KMS-11 (cell line): Measurements from ENCODE around the gene GRHPR.

Experiments
- H2AFZ ChIP-seq: fragments of 200-600 bp; sonication (generic); 2 replicates; pipeline ENCODE4 v1.6.1; 2016; ENCODE audit warnings: antibody characterized with exemption, mixed run types, low read depth
- H3K27ac ChIP-seq: fragments of 200-600 bp; sonication (generic); 2 replicates; pipeline ENCODE4 v1.6.1; 2016; ENCODE audit warnings: mild to moderate bottlenecking, mixed run types
- H3K27me3 ChIP-seq: fragments of 200-600 bp; sonication (generic); 2 replicates; pipeline ENCODE4 v1.6.1; 2017; ENCODE audit warnings: mild to moderate bottlenecking, low read depth, mixed run types, moderate library complexity; ENCODE audit not compliant: insufficient read depth
- H3K36me3 ChIP-seq: fragments of 200-600 bp; sonication (generic); 2 replicates; pipeline ENCODE4 v1.6.1; 2017; ENCODE audit warnings: mild to moderate bottlenecking, mixed run types; ENCODE audit not compliant: insufficient read depth
- H3K4me1 ChIP-seq: fragments of 200-600 bp; sonication (generic); 2 replicates; pipeline ENCODE4 v1.6.1; 2016; ENCODE audit warnings: mild to moderate bottlenecking, low read depth, mixed run types; ENCODE audit not compliant: poor library complexity, severe bottlenecking
- H3K4me2 ChIP-seq: fragments of 200-600 bp; sonication (generic); 2 replicates; pipeline ENCODE4 v1.7.0; 2016; ENCODE audit warnings: mild to moderate bottlenecking, mixed run types
- H3K4me3 ChIP-seq: fragments of 200-600 bp; sonication (generic); IDR thresholded peaks from 2 replicates; pipeline ENCODE4 v1.6.1; 2017; ENCODE audit warnings: low read depth, low read length, mixed read lengths; ENCODE audit not compliant: insufficient read depth
- H3K79me2 ChIP-seq: fragments of 200-600 bp; sonication (generic); 2 replicates; pipeline ENCODE4 v1.6.1; 2016; ENCODE audit warnings: low read depth, mixed run types; ENCODE audit not compliant: insufficient read depth
- H3K9ac ChIP-seq: fragments of 200-600 bp; sonication (generic); 2 replicates; pipeline ENCODE4 v1.6.1; 2016; ENCODE audit warnings: mild to moderate bottlenecking, mixed run types
- H4K20me1 ChIP-seq: fragments of 200-600 bp; sonication (generic); 2 replicates; pipeline ENCODE4 v1.6.1; 2016; ENCODE audit warnings: mild to moderate bottlenecking, mixed run types; ENCODE audit not compliant: insufficient read depth
- TF ChIP-seq, protein P1 (sequence below): fragments of 200-600 bp; sonication (generic); conservative IDR thresholded peaks from 2 replicates; pipeline ENCODE4 v1.6.1; 2017; ENCODE audit warnings: low read depth, mild to moderate bottlenecking, antibody characterized with exemption, low read length, moderate library complexity, mixed read lengths

GRHPR gene

DNA sequence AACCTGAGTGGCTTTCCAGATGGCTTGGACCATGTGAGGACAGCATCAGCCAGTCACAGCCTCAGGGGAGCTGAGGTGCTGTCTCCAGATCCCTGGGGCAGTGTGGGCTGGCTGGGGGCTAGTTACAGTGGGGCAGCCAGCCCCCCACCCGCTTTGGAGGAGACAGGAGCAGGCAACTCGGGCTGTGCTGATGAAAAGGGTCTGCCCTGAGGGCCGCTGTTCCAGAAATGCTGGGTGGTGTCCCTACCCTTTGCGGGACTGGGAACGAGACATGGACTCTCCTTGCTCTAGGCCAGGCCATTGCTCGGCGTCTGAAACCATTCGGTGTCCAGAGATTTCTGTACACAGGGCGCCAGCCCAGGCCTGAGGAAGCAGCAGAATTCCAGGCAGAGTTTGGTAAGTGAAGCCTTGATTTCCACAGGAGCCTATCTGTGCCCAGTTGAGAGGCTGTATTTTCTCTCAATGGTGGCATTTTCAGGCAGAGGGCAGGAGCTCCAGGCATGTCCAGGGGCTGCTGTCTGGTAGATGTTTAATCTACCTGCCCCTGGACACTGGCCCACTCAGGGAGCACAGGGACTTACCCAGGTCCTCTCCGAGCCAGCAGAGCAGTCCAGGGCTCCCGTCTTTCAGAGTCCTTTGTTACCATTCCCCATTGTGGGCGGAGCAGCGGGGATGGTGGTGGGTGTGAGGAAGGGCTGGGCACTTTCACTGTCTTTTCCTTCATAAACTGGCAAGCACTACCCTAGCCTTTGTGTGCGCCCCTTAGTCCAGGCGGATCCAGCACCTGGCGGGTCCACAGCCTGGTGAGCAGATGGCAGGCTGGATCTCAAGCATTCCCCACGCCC lies 7.2 kb downstream of the GRHPR start:
- TF ChIP-seq, protein P1, sequence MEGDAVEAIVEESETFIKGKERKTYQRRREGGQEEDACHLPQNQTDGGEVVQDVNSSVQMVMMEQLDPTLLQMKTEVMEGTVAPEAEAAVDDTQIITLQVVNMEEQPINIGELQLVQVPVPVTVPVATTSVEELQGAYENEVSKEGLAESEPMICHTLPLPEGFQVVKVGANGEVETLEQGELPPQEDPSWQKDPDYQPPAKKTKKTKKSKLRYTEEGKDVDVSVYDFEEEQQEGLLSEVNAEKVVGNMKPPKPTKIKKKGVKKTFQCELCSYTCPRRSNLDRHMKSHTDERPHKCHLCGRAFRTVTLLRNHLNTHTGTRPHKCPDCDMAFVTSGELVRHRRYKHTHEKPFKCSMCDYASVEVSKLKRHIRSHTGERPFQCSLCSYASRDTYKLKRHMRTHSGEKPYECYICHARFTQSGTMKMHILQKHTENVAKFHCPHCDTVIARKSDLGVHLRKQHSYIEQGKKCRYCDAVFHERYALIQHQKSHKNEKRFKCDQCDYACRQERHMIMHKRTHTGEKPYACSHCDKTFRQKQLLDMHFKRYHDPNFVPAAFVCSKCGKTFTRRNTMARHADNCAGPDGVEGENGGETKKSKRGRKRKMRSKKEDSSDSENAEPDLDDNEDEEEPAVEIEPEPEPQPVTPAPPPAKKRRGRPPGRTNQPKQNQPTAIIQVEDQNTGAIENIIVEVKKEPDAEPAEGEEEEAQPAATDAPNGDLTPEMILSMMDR, result no peak
- Histone ChIP-seq H3K36me3 (0 out of 2 replicates have a peak, but pooled peaks cover 2% of the 10 kb centered on the region), H2AFZ (no peak overlapping the region), H4K20me1 (no peaks in the 10 kb centered on the region), H3K79me2 (no peaks in the 10 kb centered on the region), H3K4me2 (no peak overlapping the region), H3K27ac (no peak overlapping the region), H3K27me3 (no peaks in the 10 kb centered on the region), H3K9ac (no peak overlapping the region), H3K4me1 (no peaks in the 10 kb centered on the region), H3K4me3 (no peak overlapping the region)

GRCh38 chr9:37430841-37431597 lies 8.5 kb downstream of the GRHPR start:
- H3K4me1 ChIP-seq, result peaks cover 5% of the 10 kb centered on the region
- no peaks in the 10 kb centered on the region for H3K79me2 ChIP-seq
- H4K20me1 ChIP-seq, result no peaks in the 10 kb centered on the region
- H3K36me3 ChIP-seq, result 0 out of 2 replicates have a peak, but pooled peaks cover 2% of the 10 kb centered on the region
- H3K4me2 ChIP-seq, result no peak overlapping the region
- no peaks in the 10 kb centered on the region for H3K27me3 ChIP-seq
- no peak overlapping the region for H3K9ac ChIP-seq
- H3K27ac ChIP-seq, result no peak overlapping the region
- no peak overlapping the region for H2AFZ ChIP-seq
- TF ChIP-seq, protein P1, result no peak
- H3K4me3 ChIP-seq, result no peak overlapping the region

GRCh38 chr9:37432020-37432419 lies 9.5 kb downstream of the GRHPR start:
- Histone ChIP-seq H2AFZ (no peak overlapping the region), H3K36me3 (0 out of 2 replicates have a peak, but pooled peaks cover 2% of the 10 kb centered on the region), H4K20me1 (no peaks in the 10 kb centered on the region), H3K27ac (no peak overlapping the region), H3K4me1 (peaks cover 7% of the 10 kb centered on the region), H3K27me3 (no peaks in the 10 kb centered on the region), H3K79me2 (no peaks in the 10 kb centered on the region), H3K4me2 (no peak overlapping the region), H3K4me3 (no peak overlapping the region), H3K9ac (no peak overlapping the region)
- TF ChIP-seq, protein P1, result no peak

DNA sequence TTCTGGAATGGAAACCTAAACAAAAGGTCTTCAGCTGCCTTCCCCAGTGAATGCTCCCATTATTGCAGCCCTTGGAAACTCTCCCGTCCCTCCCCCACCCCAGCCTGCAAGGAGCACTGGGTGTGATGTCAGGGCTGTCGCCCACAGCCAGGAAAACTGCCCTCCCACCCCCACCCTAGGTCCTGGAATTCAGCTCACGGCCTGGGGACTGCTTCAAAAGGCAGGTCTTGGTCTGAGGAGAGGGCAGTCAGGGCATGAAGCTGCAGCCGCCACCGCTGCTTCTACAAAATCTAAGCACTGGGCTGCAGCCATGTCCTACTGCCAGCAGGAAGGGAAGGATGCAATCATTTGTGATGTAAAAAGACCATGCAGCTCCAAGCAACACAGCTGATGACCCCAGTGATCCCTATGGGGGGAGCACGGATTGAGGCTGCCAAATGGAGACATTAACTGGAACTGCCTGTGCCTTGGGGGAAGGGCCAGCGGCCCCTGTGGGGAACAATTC lies 11.4 kb downstream of the GRHPR start:
- H3K4me3 ChIP-seq, result no peak overlapping the region
- TF ChIP-seq, protein P1, result no peak
- H4K20me1 ChIP-seq, result no peaks in the 10 kb centered on the region
- no peak overlapping the region for H3K9ac ChIP-seq
- no peaks in the 10 kb centered on the region for H3K27me3 ChIP-seq
- no peak overlapping the region for H2AFZ ChIP-seq
- no peaks in the 10 kb centered on the region for H3K36me3 ChIP-seq
- H3K4me2 ChIP-seq, result no peak overlapping the region
- no peak overlapping the region for H3K27ac ChIP-seq
- H3K79me2 ChIP-seq, result no peaks in the 10 kb centered on the region
- peaks cover 7% of the 10 kb centered on the region for H3K4me1 ChIP-seq
